ENCODE measurements around the gene PPP4R2. TPM values are rescaled to one million over a fixed set of nuclear protein-coding genes. Genes with fewer than 3 reads are reported as not detected.

Gene PPP4R2
- total and polyA plus RNA-seq, 2 donors (not counting 3 experiments of a cell fraction or from before 2014, with no cell fraction given): 6.5 to 74.4 TPM

- H4K20me1 ChIP-seq (replicated peaks; ENCODE audit: control insufficient read depth, extremely low read depth, insufficient read depth, low read length): no peaks in the 10 kb centered on the region
- H3K4me2 ChIP-seq (ENCODE audit: insufficient read depth, low read length): no peak overlapping the region
- no peak overlapping the region for H3K9ac ChIP-seq (replicated peaks; ENCODE audit: extremely low read depth, insufficient read depth, low read length)
- no peaks in the 10 kb centered on the region for H3K36me3 ChIP-seq (ENCODE audit: control insufficient read depth in 2 of 2, extremely low read depth in 1 of 2, insufficient read depth in 2 of 2, low read length in 2 of 2)
- CTCF ChIA-PET: interaction anchor here (1.3 kb wide), 1 partner anchor 103 kb away, joined by 4 read pairs; no protein-coding TSS in a partner anchor
- H3K27ac ChIP-seq (ENCODE audit: insufficient read depth, low read depth, low read length): no peak overlapping the region
- POLR2A ChIA-PET: no interaction called here
- BruUV-seq (replicated peaks): no TSS peak
- H2AFZ ChIP-seq (ENCODE audit: low read depth, low read length): no peak overlapping the region
- H3K9me3 ChIP-seq (replicated peaks; ENCODE audit: control insufficient read depth, insufficient read depth, low read length): no peaks in the 10 kb centered on the region
- TF ChIP-seq, protein P1, sequence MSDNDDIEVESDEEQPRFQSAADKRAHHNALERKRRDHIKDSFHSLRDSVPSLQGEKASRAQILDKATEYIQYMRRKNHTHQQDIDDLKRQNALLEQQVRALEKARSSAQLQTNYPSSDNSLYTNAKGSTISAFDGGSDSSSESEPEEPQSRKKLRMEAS (IDR thresholded peaks at IDR 0.05; ENCODE audit: insufficient read depth, insufficient read length): no peak
- no peak for TF ChIP-seq POLR2AphosphoS5 (IDR thresholded peaks at IDR 0.05; ENCODE audit: insufficient read depth, low read depth, low read length)
- no peak for TF ChIP-seq EZH2 (IDR thresholded peaks at IDR 0.05; ENCODE audit: borderline replicate concordance, low read depth, low read length, severe bottlenecking)
- TF ChIP-seq, protein P2, sequence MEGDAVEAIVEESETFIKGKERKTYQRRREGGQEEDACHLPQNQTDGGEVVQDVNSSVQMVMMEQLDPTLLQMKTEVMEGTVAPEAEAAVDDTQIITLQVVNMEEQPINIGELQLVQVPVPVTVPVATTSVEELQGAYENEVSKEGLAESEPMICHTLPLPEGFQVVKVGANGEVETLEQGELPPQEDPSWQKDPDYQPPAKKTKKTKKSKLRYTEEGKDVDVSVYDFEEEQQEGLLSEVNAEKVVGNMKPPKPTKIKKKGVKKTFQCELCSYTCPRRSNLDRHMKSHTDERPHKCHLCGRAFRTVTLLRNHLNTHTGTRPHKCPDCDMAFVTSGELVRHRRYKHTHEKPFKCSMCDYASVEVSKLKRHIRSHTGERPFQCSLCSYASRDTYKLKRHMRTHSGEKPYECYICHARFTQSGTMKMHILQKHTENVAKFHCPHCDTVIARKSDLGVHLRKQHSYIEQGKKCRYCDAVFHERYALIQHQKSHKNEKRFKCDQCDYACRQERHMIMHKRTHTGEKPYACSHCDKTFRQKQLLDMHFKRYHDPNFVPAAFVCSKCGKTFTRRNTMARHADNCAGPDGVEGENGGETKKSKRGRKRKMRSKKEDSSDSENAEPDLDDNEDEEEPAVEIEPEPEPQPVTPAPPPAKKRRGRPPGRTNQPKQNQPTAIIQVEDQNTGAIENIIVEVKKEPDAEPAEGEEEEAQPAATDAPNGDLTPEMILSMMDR (IDR thresholded peaks at IDR 0.05; ENCODE audit: extremely low read depth in 1 of 2, insufficient read depth in 1 of 2, low read depth in 1 of 2, low read length in 2 of 2): no peak
- TF ChIP-seq GATA2 (IDR thresholded peaks at IDR 0.05; ENCODE audit: insufficient read depth, insufficient read length, low read depth, low read length): no peak
- TF ChIP-seq POLR2A (IDR thresholded peaks at IDR 0.05; ENCODE audit: low read depth, low read length): no peak
- no peak for TF ChIP-seq FOS (IDR thresholded peaks at IDR 0.05; ENCODE audit: borderline replicate concordance, insufficient read depth, low read length)
- no peak for TF ChIP-seq JUN (IDR thresholded peaks at IDR 0.05; ENCODE audit: borderline replicate concordance, insufficient read depth, insufficient read length, low read depth)
- TF ChIP-seq MYC (IDR thresholded peaks at IDR 0.05; ENCODE audit: low read depth, low read length): no peak
- DNase-seq (ENCODE audit: low read depth, low spot score) (no peak), FAIRE-seq (no peak)
- no peaks in the 10 kb centered on the region for H3K79me2 ChIP-seq (ENCODE audit: control insufficient read depth, insufficient read depth, low read length)
- no peaks in the 10 kb centered on the region for H3K27me3 ChIP-seq (ENCODE audit: control insufficient read depth in 2 of 2, insufficient read depth in 2 of 2, low read length in 2 of 2)
- intact Hi-C loops (cut with micrococcal nuclease) (no loop called here), dilution Hi-C loops (cut with MboI; ENCODE audit: extremely low pct_ligation_motif_present, low sequenced_read_pairs) (no loop called here)
- H3K9me1 ChIP-seq (replicated peaks; ENCODE audit: control insufficient read depth, extremely low read depth, insufficient read depth, low read length): no peaks in the 10 kb centered on the region
- no peaks in the 10 kb centered on the region for H3K4me1 ChIP-seq (ENCODE audit: control insufficient read depth, extremely low read depth, insufficient read depth, low read length)
- H3K4me3 ChIP-seq (replicated peaks in 1 of 3; ENCODE audit: insufficient read depth in 1 of 3, low read depth in 1 of 3, low read length in 3 of 3): no peak overlapping the region
Measured at GRCh38 chr3:72953325-72953956, 43.2 kb upstream of the PPP4R2 start.

Measured in endothelial cell of umbilical vein (primary cell).